ENCODE results near the gene SLC6A17.

- no peak for TF ChIP-seq EZH2phosphoT487 (IDR thresholded peaks at IDR 0.05; ENCODE audit: insufficient read depth, low read depth)
- TF ChIP-seq EZH2 (IDR thresholded peaks at IDR 0.05; ENCODE audit: insufficient read depth, poor library complexity, severe bottlenecking) = no peak
Observed at GRCh38 chr1:110163591-110163990, 13.3 kb downstream of the SLC6A17 start.
